Liver (tissue), 9 donors: ENCODE results near the gene UBE2E2. TPM values are rescaled to one million over a fixed set of nuclear protein-coding genes. Genes with fewer than 3 reads are reported as not detected.

Experiments
- DNase-seq: peaks from one replicate; pipeline ENCODE4 v3.0.0-alpha.2; 2017; ENCODE audit warnings: low spot score
- H3K27ac ChIP-seq, 2 donors: one replicate each; pipeline ENCODE4 v1.7.0; 2013; ENCODE audit warnings: inconsistent platforms in 2 of 2, low read length in 2 of 2, control low read depth in 1 of 2, low read depth in 1 of 2, mild to moderate bottlenecking in 1 of 2
- H3K27me3 ChIP-seq, 4 donors: one replicate each; pipeline versions ENCODE4 v1.6.1 to v1.7.0; 2013; ENCODE audit warnings: low read length in 3 of 4, inconsistent platforms in 1 of 4, mild to moderate bottlenecking in 1 of 4, moderate library complexity in 1 of 4; ENCODE audit not compliant: control insufficient read depth in 4 of 4, insufficient read depth in 4 of 4
- H3K36me3 ChIP-seq, 4 donors: one replicate each; pipeline versions ENCODE4 v1.6.1 to v1.7.0; 2013; ENCODE audit warnings: low read length in 3 of 4, mild to moderate bottlenecking in 3 of 4, low read depth in 1 of 4, moderate library complexity in 1 of 4; ENCODE audit not compliant: control insufficient read depth in 4 of 4, insufficient read depth in 3 of 4
- H3K4me1 ChIP-seq, 4 donors: one replicate each; pipeline versions ENCODE4 v1.6.1 to v1.7.0; 2013; ENCODE audit warnings: low read length in 3 of 4, mild to moderate bottlenecking in 3 of 4, moderate library complexity in 1 of 4; ENCODE audit not compliant: control insufficient read depth in 4 of 4, insufficient read depth in 4 of 4
- H3K4me3 ChIP-seq, 3 donors: one replicate each; pipeline versions ENCODE4 v1.6.1 to v1.7.0; 2013; ENCODE audit warnings: low read length in 3 of 3, control low read depth in 1 of 3, low read depth in 1 of 3, mild to moderate bottlenecking in 1 of 3
- H3K9ac ChIP-seq, 2 donors: one replicate each; pipeline ENCODE4 v1.7.0; 2013; ENCODE audit warnings: low read length in 2 of 2, mild to moderate bottlenecking in 2 of 2, moderate library complexity in 2 of 2, control low read depth in 1 of 2, low read depth in 1 of 2
- H3K9me3 ChIP-seq, 4 donors: one replicate each; pipeline versions ENCODE4 v1.6.1 to v1.7.0; 2013; ENCODE audit warnings: low read length in 3 of 4; ENCODE audit not compliant: control insufficient read depth in 4 of 4
- EGR1 ChIP-seq, 2 donors: IDR thresholded peaks; 2 replicates each; pipeline ENCODE4 v1.6.1; 2016 to 2018; ENCODE audit warnings: antibody characterized with exemption in 2 of 2, low read depth in 2 of 2
- FOXA1 ChIP-seq: IDR thresholded peaks from 2 replicates; pipeline ENCODE4 v1.6.1; 2016; ENCODE audit warnings: antibody characterized with exemption
- FOXA2 ChIP-seq: IDR thresholded peaks from 2 replicates; pipeline ENCODE4 v1.6.1; 2016; ENCODE audit warnings: antibody characterized with exemption
- GABPA ChIP-seq, 2 donors: IDR thresholded peaks in 1 of 2; conservative IDR thresholded peaks in 1 of 2; 2 replicates each; pipeline ENCODE4 v1.6.1; 2016; ENCODE audit warnings: antibody characterized with exemption in 2 of 2, mild to moderate bottlenecking in 1 of 2, moderate library complexity in 1 of 2
- HNF4A ChIP-seq, 2 donors: conservative IDR thresholded peaks; 2 replicates each; pipeline ENCODE4 v1.6.1; 2016; ENCODE audit warnings: antibody characterized with exemption in 2 of 2, mild to moderate bottlenecking in 2 of 2
- HNF4G ChIP-seq: IDR thresholded peaks from 2 replicates; pipeline ENCODE4 v1.6.1; 2016; ENCODE audit warnings: antibody characterized with exemption
- JUND ChIP-seq, 2 donors: IDR thresholded peaks; 2 replicates each; pipeline ENCODE4 v1.6.1; 2016; ENCODE audit warnings: antibody characterized with exemption in 2 of 2
- NR2F2 ChIP-seq: IDR thresholded peaks from 2 replicates; pipeline ENCODE4 v1.6.1; 2016; ENCODE audit warnings: antibody characterized with exemption
- RAD21 ChIP-seq, 2 donors: IDR thresholded peaks; 2 replicates each; pipeline ENCODE4 v1.6.1; 2016; ENCODE audit warnings: antibody characterized with exemption in 2 of 2, mild to moderate bottlenecking in 2 of 2
- RXRA ChIP-seq, 2 donors: IDR thresholded peaks; 2 replicates each; pipeline ENCODE4 v1.6.1; 2017 to 2018; ENCODE audit warnings: antibody characterized with exemption in 2 of 2, mild to moderate bottlenecking in 1 of 2
- SP1 ChIP-seq: IDR thresholded peaks from 2 replicates; pipeline ENCODE4 v1.6.1; 2018; ENCODE audit warnings: antibody characterized with exemption, mild to moderate bottlenecking
- TAF1 ChIP-seq: conservative IDR thresholded peaks from 2 replicates; pipeline ENCODE4 v1.6.1; 2016; ENCODE audit warnings: antibody characterized with exemption, mild to moderate bottlenecking
- YY1 ChIP-seq: IDR thresholded peaks from 2 replicates; pipeline ENCODE4 v1.6.1; 2016; ENCODE audit warnings: antibody characterized with exemption, mild to moderate bottlenecking
- WGBS: extraction: QIAGEN DNeasy Blood & Tissue Kit; methylation state at CpG from one replicate; pipeline ENCODE4 v1.1.7; 2013; 5-methylcytosine and 5-hydroxymethylcytosine counted together
- polyA plus RNA-seq, 2 donors: library from polyadenylated mRNA; stranded (reverse) in 1 of 2; unstranded in 1 of 2; fragments of 200-250 nt in 1 of 2; fragments of >200 nt in 1 of 2; fragmentation: Nextera tagmentation in 1 of 2; extraction: Ambion mirVana in 1 of 2; gene quantifications; one replicate each; pipeline versions ENCODE4 v1.2.1 to v1.2.3, GENCODE V29; 2013 to 2015
- total RNA-seq, 2 donors: library from RNA; depleted of rRNA; stranded (reverse); fragments of >200 nt; gene quantifications; one replicate each; pipeline ENCODE4 v1.2.3, GENCODE V29; 2014
- TF ChIP-seq, protein P1 (sequence below): IDR thresholded peaks from 2 replicates; pipeline ENCODE4 v1.6.1; 2016; ENCODE audit warnings: antibody characterized with exemption
- TF ChIP-seq, protein P2 (sequence below): fragments of 150-350 bp; IDR thresholded peaks from 2 replicates; pipeline ENCODE4 v1.5.1; 2017; ENCODE audit warnings: improper control_type of control experiment, low read depth, low read length; ENCODE audit not compliant: missing input control
- TF ChIP-seq, protein P3 (sequence below): IDR thresholded peaks from 2 replicates; pipeline ENCODE4 v1.6.1; 2016; ENCODE audit warnings: antibody characterized with exemption
- TF ChIP-seq, protein P4 (sequence below): IDR thresholded peaks from 2 replicates; pipeline ENCODE4 v1.6.1; 2016; ENCODE audit warnings: antibody characterized with exemption, mild to moderate bottlenecking
- TF ChIP-seq, protein P5 (sequence below): IDR thresholded peaks from 2 replicates; pipeline ENCODE4 v1.6.1; 2016; ENCODE audit warnings: antibody characterized with exemption
- donor health status: healthy.
- donor health status: healthy.
- donor health status: healthy.
- donor health status: healthy.
- donor health status: healthy.

The UBE2E2 gene
- total and polyA plus RNA-seq, 4 donors, result 9.0 to 27.8 (median 16.8) TPM

DNA sequence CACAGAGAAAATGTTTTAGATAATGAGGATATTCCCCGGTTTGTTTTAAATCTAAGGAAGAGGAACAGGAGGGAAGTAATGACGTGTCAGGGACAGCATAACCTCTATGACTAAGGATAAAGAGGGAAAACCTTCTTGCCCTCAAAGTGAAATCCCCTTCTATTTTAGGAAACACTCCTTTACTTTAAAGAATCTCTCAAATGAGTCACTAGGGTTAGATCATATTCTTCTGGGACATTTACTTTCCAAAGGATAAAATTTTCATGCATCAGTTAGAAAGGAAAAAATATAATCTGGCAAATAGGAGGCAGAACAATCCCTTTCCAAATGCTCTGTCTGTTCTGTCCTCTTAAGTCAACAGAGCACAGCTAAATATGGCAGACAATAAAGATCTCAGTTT lies 43.2 kb upstream of the UBE2E2 start:
- WGBS, result 51% methylated on average over 2 of the region's 2 CpGs
- DNase-seq, result no peak
- TF ChIP-seq, protein P1, sequence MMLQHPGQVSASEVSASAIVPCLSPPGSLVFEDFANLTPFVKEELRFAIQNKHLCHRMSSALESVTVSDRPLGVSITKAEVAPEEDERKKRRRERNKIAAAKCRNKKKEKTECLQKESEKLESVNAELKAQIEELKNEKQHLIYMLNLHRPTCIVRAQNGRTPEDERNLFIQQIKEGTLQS, result no peak
- TF ChIP-seq JUND (IDR thresholded peaks at IDR 0.05), result no peak
- no peak for TF ChIP-seq NR2F2
- TF ChIP-seq RXRA (IDR thresholded peaks at IDR 0.05), result no peak
- no peak for TF ChIP-seq YY1
- TF ChIP-seq TAF1, result no peak
- Histone ChIP-seq H3K27ac (no peak overlapping the region), H3K4me1 (no peaks in the 10 kb centered on the region), H3K27me3 (peaks cover 0 to 1% (median 0%) of the 10 kb centered on the region in 4 donors), H3K9ac (no peak overlapping the region), H3K36me3 (no peaks in the 10 kb centered on the region), H3K4me3 (no peak overlapping the region), H3K9me3 (peaks cover 0 to 2% (median 0%) of the 10 kb centered on the region in 4 donors)

DNA sequence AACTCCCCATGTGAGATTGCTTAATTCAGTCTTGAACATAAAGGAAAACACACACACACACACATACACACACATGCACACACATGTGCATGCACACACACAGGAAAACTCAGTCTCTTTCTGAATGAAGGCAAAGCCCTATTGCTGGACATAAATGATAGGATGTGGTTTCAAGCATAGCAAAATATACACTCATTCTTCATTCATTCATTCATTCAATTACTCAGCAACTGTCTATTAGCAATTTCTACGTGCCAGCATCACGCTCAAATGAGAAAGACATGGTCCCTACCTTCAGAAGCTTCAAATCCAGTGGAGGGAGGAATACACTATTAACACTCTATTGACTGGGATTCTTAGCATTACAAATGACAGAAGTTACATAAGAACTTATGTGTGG lies 41.8 kb upstream of the UBE2E2 start:
- no peak for DNase-seq
- peaks cover 0 to 2% (median 0%) of the 10 kb centered on the region in 4 donors for H3K27me3 ChIP-seq
- H3K4me1 ChIP-seq, result no peaks in the 10 kb centered on the region
- WGBS, result 87% methylated on average over 2 of the region's 2 CpGs
- H3K27ac ChIP-seq, result no peak overlapping the region
- H3K9me3 ChIP-seq, result no peaks in the 10 kb centered on the region
- H3K9ac ChIP-seq, result no peak overlapping the region
- no peak overlapping the region for H3K4me3 ChIP-seq
- no peaks in the 10 kb centered on the region for H3K36me3 ChIP-seq
- TF ChIP-seq YY1, result no peak
- no peak for TF ChIP-seq RAD21 (IDR thresholded peaks at IDR 0.05)
- no peak for TF ChIP-seq FOXA2
- TF ChIP-seq SP1, result no peak
- TF ChIP-seq, protein P2, sequence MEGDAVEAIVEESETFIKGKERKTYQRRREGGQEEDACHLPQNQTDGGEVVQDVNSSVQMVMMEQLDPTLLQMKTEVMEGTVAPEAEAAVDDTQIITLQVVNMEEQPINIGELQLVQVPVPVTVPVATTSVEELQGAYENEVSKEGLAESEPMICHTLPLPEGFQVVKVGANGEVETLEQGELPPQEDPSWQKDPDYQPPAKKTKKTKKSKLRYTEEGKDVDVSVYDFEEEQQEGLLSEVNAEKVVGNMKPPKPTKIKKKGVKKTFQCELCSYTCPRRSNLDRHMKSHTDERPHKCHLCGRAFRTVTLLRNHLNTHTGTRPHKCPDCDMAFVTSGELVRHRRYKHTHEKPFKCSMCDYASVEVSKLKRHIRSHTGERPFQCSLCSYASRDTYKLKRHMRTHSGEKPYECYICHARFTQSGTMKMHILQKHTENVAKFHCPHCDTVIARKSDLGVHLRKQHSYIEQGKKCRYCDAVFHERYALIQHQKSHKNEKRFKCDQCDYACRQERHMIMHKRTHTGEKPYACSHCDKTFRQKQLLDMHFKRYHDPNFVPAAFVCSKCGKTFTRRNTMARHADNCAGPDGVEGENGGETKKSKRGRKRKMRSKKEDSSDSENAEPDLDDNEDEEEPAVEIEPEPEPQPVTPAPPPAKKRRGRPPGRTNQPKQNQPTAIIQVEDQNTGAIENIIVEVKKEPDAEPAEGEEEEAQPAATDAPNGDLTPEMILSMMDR, result no peak
- TF ChIP-seq RXRA (IDR thresholded peaks at IDR 0.05), result no peak
- no peak for TF ChIP-seq FOXA1
- TF ChIP-seq, protein P3, sequence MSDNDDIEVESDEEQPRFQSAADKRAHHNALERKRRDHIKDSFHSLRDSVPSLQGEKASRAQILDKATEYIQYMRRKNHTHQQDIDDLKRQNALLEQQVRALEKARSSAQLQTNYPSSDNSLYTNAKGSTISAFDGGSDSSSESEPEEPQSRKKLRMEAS, result no peak
- no peak for TF ChIP-seq EGR1 (IDR thresholded peaks at IDR 0.05; ENCODE audit: low read depth in 2 of 2)
- TF ChIP-seq, protein P4, sequence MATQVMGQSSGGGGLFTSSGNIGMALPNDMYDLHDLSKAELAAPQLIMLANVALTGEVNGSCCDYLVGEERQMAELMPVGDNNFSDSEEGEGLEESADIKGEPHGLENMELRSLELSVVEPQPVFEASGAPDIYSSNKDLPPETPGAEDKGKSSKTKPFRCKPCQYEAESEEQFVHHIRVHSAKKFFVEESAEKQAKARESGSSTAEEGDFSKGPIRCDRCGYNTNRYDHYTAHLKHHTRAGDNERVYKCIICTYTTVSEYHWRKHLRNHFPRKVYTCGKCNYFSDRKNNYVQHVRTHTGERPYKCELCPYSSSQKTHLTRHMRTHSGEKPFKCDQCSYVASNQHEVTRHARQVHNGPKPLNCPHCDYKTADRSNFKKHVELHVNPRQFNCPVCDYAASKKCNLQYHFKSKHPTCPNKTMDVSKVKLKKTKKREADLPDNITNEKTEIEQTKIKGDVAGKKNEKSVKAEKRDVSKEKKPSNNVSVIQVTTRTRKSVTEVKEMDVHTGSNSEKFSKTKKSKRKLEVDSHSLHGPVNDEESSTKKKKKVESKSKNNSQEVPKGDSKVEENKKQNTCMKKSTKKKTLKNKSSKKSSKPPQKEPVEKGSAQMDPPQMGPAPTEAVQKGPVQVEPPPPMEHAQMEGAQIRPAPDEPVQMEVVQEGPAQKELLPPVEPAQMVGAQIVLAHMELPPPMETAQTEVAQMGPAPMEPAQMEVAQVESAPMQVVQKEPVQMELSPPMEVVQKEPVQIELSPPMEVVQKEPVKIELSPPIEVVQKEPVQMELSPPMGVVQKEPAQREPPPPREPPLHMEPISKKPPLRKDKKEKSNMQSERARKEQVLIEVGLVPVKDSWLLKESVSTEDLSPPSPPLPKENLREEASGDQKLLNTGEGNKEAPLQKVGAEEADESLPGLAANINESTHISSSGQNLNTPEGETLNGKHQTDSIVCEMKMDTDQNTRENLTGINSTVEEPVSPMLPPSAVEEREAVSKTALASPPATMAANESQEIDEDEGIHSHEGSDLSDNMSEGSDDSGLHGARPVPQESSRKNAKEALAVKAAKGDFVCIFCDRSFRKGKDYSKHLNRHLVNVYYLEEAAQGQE, result no peak
- TF ChIP-seq NR2F2, result no peak
- TF ChIP-seq, protein P1, result no peak
- TF ChIP-seq, protein P5, sequence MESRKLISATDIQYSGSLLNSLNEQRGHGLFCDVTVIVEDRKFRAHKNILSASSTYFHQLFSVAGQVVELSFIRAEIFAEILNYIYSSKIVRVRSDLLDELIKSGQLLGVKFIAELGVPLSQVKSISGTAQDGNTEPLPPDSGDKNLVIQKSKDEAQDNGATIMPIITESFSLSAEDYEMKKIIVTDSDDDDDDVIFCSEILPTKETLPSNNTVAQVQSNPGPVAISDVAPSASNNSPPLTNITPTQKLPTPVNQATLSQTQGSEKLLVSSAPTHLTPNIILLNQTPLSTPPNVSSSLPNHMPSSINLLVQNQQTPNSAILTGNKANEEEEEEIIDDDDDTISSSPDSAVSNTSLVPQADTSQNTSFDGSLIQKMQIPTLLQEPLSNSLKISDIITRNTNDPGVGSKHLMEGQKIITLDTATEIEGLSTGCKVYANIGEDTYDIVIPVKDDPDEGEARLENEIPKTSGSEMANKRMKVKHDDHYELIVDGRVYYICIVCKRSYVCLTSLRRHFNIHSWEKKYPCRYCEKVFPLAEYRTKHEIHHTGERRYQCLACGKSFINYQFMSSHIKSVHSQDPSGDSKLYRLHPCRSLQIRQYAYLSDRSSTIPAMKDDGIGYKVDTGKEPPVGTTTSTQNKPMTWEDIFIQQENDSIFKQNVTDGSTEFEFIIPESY, result no peak
- no peak for TF ChIP-seq HNF4G
- TF ChIP-seq GABPA (IDR thresholded peaks at IDR 0.05 in 1 of 2, conservative IDR thresholded peaks at IDR 0.05 in 1 of 2), result no peak
- no peak for TF ChIP-seq TAF1
- no peak for TF ChIP-seq HNF4A (conservative IDR thresholded peaks at IDR 0.05)
- TF ChIP-seq JUND (IDR thresholded peaks at IDR 0.05), result no peak
